HPDE6-E6E7 (cell line): ENCODE results near the gene SDCCAG8.
A peak's percentile ranks its signal among the peaks of the same experiment; 100 is the strongest.

ENCODE experiments used
- DNase-seq: peaks from one replicate; pipeline ENCODE4 v3.0.0; 2011; ENCODE audit warnings: missing footprints; ENCODE audit errors: extremely low spot score

SDCCAG8 gene

GRCh38 chr1:243547891-243548290, 292.1 kb downstream of the SDCCAG8 start:
- DNase-seq: no peak

GRCh38 chr1:243548516-243548915, 292.7 kb downstream of the SDCCAG8 start:
- DNase-seq: no peak

GRCh38 chr1:243549108-243549507, 293.3 kb downstream of the SDCCAG8 start:
- DNase-seq: peak; percentile 56
